ENCODE data around the gene ANTXR1. TPM values are rescaled to one million over a fixed set of nuclear protein-coding genes. Genes with fewer than 3 reads are reported as not detected.

Gene ANTXR1
- polyA plus RNA-seq, 1 donor, result 108 TPM

DNA sequence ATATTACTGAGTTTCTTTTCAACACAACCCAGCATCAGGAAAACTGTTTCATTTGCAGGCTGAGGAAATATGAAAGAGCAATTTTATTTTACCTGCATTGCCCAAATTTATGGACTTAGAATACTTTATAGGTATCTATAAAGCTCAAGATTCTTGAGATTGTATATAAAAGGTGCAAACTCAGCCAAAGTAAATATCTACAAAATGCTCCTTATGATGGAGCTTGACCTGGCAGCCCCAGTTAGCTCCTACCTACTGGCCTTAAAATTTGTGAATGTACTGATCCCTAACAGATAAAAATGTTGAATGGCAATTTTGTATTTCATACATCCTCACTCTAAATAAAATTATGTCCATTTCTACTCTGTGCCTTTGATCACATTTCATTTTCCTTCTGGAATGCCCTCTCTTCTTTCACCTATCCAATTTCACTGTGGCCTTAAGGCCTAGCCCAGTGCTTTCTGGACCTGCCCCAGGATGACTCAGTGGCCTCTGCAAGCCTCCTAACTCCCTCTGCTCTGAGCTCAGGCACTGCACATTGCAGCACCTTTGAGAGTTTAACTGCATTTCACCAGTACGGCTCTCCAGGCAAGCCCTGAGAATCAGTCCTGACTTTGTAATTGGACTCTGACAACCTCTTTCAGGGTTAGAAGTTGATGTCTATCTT, 125.9 kb downstream of the ANTXR1 start:
- no peak for DNase-seq

DNA sequence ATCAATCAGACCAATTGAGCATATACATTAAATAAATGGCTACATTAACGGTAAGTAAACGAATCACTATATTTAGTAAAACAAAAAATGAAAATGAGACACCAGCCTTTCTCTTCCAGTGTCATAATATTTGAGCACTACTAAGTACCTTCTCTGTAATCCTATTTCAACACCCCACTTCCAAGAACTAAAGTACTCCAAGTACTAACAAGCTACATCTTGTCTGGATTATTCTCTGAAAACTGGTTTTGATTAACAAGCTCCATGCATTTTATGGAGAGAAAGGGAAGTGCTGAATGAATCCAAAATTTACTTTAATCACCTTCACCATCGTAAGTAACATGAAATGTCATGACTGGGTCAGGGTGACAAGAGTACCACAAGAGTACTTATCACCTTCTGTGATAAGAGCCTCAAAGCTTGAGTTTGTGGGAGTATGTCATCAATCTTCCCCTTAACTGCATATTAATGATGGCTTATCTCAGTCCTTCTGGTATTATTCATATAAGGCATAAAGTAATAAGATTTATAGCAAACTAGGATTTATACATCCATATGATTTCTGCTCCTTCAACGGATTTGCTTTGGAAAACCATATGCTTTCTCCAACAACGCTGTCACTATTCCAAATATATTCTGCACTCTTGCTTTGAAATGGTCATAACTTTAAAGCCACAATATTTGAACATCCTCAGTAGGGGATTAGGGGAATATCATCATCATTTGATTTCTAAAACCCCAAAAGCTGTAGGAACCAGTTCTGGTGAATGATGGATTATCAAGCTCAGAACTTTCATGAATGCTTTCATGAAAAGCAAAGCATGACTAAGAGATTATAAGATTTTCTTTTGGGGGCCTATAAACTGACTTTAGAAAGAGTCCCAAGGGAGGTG, 127.0 kb downstream of the ANTXR1 start:
- DNase-seq, result no peak

DNA sequence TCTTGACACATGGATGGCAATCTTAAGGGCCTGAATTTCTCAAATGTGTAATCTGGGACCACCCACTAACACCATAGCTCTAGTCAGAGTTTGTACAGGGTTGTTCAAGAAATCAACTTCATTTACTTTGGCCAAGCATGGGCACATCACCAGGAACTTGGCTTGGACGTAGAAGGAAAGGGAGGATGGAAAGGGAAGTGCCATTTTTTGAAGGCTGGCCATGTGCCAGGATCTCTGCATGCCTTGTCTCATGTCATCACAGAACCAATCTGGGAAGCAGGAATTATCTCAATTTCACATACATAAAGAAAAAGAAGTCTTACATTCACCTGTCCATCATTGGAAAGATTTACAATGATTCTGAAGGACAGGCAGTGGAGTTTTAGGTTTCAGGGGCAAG, 128.1 kb downstream of the ANTXR1 start:
- DNase-seq, result no peak

DNA sequence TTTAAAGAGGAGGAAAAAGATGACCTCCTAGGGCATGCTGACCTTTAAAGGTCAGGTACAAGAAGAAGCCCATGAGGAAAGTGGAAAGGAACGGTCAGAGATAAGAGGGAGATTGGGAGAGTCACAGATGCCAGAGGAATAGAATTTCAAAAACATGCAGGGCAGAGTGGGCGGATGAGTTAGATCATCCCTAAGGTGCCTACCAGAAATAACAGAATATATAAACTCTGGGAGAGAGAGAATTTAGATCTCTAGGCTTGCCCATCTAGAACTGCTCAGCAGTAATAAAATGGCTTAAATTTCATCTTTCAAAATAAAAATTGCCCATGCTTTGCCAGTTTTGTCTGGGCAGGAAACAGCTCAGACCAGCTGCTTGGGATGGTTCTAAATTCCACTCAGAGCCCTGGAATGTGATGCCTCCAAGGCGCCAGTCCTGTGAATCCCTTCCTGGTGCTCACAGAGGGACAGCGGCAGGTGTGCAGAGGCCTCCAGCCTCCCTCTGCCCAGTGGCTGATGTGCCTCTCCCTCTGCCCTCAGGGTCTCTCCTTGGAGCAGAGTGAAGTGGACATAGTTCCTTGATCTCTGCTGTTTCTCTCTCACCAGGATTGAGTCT, 130.9 kb downstream of the ANTXR1 start:
- DNase-seq, result no peak

DNA sequence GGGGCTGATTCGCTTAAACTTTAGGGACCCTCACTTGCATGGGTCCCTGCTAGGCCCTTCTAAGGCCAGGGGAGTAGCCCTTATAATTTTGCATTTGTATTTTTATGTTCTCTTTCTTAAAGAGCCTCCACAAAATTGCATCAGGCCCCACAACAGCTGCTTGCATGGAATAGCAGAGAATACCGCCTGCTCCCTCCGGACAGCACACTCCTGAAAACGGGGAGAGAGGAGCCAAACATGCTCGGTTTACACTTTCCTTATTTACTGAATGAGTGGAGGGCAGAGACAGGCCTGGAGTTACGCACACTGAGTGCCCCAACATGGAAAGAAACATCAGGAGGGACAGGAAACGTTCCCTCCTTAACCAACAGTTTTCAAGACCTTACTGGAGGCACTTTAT, 132.2 kb downstream of the ANTXR1 start:
- DNase-seq, result peak; percentile 63

DNA sequence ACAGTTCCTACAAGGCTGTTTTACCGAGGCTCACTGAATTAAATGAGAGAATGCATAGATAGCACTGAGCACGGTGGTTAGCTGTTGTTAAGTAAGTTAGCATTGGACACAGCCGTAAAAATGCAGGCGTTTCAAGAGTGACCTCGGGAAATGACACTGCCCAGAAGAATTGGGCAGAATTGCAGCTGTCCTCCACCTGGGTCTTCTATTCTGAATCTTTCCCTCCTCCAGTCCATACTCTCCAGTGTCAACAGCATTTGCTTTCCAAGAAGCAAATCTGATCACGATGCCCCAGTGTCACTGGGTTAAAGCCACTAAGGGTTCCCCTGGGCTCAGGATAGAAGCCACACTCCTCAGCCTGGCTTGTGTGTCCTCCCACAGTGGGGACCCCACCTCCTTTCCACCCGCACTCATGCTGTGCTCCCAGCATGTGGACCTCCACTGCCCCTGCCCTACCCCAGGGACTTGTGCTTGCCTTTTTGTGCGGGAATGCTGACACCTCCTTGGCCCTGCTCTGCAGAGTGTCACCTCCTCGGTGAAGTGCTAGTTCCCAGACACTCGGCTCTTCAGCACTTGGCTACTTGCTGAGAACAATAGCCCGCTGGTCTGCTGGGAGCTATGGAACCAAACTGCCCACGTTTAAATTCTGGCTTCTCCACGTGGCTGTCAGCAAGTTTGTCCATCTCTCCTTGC, 135.0 kb downstream of the ANTXR1 start:
- DNase-seq, result no peak

DNA sequence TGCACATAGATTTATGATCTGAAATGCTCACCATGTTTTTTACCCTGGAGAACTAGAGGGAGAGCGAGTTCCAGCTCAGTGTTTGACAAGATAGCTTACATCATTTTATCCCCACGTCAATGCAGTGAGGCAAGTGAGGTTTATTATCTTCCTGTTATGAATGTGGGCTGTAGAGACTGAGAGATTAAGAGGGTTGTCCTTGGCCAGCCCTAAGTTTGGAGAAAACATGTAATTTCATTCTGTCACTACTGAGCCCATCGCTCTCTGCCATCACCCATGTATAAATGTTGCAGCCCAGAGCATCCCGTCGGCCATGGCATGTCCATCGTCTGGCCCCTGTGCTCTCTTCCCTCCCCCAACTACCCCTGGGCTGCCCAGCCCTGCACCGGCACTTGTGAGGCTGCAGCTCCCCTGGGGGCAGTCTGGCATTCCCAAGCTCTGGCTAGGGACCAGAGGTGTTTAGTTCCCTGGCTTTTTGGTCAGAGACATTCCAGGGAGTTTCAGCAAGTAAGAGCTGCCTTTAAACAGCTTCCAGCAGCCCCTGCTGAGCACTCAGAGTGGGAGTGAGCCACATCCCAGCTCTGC, 136.7 kb downstream of the ANTXR1 start:
- peak; percentile 52 for DNase-seq

DNA sequence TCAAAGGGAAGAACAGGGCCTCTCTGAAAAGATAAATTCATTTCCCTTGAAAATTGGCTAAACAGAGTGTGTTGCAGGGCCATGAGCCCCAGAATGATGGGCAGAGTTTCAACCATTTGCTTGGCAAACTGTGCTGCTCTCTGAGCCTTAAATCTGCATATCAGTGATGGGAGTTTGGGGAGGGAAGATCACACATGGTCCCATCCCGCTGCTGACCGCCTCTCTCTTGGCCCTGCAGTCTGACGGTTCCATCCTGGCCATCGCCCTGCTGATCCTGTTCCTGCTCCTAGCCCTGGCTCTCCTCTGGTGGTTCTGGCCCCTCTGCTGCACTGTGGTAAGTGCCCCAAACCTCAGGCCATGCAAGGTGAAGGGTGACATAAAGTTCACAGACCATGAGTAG, 139.0 kb downstream of the ANTXR1 start:
- DNase-seq, result no peak

DNA sequence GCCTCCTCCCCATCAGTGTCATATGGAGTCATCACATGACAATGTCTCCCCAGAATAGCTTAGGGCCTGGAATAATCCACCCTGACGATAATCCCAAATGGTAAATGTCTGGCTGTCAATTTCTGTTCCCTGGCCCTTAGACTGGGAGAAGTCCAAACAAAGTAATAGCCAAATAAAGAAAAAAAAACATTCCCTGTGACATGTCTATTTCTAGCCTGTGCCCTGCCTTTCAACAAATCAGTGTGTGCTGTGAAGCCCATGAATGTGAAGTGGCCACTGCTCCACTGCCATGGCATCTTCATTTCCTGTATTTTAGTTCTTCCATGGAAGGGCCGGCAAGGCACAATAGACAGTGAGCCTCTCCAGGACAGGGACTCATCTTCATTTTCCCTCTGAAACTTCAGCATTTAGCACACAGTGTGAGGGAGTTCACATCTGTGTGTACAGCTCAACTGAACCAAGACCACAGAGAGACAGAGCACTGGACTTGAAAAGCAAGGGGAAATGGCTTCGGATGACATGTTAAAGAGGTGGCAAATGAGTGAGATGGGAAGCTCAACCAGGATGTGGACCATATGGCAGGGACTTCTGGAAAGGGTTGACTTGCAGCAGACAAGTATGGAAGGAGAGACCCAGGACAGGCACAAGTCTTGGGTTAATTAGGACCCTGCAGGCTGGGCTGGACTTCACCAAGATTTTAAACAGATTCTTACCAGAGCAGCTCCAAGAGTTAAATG, 140.0 kb downstream of the ANTXR1 start:
- no peak for DNase-seq

DNA sequence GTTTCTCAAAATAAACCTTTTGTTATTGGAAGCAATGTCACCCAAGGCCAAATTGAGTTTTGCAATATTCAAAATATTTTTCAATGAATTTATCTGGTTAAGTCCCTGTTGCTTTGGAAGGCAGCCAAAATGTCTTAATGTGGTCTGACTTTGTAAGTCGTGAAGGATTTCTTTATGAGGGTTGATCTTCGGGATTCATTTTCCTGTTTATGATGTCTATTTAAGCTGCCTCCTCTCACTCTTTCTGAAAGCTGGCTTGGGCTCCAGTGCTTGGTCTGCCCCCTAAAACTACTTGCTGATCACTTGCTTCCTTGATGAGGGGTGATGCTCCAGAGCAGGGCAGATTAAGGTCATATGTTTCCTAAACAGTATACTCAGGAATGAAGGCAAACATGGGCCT, 141.1 kb downstream of the ANTXR1 start:
- DNase-seq, result no peak

DNA sequence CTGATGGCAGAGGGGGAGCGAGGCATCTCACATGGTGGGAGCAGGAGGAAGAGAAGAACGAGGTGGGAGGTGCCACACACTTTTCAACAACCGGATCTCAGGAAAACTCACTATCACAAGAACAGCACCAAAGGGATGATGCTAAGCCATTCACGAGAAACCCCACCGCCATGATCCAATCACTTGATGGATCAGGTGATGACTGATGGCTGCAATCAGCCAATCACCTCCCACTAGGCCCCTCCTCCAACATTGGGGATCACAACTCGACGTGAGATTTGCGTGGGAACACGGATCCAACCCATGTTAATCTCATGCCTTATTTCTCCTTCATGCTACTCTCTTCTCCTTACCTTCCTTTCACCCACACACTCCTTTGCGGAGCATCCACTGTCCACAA, 143.6 kb downstream of the ANTXR1 start:
- DNase-seq, result no peak

DNA sequence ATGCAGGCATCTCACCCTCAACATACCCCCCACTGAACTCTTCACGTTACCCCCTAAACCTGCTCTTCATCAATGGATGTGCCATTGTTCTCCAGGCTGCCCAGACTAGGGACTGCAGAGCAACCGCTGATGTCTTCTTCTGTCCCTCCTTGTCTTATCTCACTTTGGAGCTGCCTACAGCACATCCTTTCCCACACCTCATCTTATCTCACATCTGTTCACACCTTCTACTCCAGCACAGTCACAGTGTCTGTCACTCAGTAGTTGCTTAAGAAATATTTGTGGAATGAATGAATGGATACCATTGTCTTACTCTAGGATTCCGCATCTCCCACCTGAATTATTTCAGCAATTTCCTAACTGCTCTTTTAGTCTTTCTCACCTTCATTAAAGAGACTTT, 144.5 kb downstream of the ANTXR1 start:
- DNase-seq, result no peak

DNA sequence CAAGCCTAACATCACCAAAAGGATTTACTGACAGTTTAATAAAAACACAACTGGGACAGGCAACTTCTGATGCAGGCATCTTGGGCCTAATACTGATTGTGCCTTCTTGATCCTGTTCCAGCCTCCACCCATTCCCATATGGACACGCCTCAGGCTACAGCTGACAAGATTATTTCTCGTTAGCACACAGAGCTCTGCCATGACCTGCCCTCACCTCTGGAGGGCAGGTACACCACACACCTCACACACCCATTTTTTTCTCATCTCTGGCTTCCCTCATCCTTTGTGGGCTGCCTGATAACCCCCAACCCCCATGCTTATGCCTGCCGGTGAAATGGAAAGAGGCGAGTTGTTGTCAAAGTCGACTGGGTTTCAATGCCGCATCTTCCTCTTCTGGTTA, 147.0 kb downstream of the ANTXR1 start:
- no peak for DNase-seq

DNA sequence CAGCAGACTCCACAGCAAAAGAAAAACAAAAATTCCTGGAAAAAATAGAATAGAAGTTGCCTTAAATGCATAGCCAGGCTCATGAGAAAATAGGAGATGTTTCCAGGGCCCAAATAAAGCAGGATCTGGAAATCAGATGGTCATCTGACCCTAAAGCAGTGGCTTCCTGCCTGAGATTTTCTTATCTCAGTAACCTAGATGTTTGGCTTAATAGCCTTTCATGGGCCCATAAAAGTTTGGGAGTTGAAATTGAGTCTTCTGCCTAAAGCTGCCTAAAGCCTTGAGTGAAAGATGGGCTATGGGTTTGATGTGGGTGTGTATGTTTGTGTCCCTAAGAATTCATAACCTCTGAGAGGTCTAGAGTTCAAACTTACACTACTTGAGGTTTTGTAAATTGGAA, 149.1 kb downstream of the ANTXR1 start:
- DNase-seq, result no peak

DNA sequence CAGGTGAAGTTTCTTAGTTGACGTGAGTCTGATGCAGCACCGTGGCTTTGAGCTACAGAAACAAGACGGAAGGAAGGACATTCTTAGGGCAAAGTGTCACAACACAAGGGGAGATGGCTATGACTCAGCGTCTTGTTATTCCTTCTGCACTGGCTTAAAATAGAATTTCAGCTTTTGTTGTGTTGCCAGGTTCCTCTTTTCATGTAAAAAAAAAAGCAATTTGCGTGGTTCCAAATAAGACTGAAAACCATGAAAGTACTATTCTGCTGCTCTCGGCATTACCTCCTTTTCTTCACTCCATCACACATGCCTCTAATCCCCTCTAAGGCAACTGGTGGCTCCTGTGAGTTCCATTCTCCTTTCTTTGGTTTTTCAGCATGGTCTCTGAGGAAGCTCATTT, 150.1 kb downstream of the ANTXR1 start:
- DNase-seq, result no peak

DNA sequence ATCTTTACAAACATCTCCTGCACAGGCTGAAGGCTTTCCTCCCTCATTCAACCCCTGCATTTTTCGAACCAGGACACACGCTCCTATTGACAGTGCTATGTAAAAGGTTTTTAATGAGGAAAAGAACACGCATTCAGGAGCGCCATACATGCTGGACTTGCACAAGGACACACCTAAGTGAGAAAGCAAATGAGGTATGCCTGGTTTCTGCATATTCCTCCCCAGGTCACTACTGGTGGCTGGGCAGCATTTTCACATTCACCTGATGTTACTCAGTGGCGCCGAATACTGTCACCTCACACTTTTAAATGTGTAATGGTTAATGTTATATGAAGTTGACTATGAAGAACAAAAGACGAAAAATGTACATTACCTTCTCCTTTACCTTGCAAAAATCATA, 150.6 kb downstream of the ANTXR1 start:
- no peak for DNase-seq

DNA sequence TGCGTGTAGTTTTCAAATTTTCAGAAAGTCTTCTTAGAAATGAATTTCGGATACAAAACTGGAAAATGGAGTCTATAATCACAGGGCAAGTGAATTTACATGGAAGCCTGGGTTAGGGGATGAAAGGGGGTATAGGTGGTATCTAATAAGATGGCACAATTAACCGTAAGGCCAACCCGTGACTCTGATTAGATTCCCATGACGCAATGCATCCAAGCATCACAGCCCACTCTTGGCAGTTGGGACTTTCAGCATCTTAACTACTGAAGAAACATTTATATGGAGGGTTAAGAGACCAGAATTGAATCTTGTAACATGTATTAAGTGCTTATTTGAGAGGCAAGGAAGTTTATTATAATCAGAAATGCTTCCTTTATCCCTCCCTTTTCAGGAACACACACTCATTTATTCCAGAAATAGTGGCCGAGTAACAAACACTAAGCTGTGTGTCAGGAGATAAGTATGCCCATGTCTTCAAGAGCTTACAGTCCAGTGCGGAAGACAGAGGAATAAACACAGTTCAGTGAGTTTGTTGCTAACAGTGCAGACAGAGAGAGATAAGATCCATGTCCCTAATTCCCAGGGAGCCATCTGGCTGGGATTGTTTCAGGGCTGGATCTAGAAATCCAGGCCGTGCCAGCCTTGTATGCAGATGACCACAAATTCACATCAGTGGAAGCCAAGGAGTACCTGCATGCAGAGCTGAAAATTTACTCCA, 151.2 kb downstream of the ANTXR1 start:
- DNase-seq, result no peak

DNA sequence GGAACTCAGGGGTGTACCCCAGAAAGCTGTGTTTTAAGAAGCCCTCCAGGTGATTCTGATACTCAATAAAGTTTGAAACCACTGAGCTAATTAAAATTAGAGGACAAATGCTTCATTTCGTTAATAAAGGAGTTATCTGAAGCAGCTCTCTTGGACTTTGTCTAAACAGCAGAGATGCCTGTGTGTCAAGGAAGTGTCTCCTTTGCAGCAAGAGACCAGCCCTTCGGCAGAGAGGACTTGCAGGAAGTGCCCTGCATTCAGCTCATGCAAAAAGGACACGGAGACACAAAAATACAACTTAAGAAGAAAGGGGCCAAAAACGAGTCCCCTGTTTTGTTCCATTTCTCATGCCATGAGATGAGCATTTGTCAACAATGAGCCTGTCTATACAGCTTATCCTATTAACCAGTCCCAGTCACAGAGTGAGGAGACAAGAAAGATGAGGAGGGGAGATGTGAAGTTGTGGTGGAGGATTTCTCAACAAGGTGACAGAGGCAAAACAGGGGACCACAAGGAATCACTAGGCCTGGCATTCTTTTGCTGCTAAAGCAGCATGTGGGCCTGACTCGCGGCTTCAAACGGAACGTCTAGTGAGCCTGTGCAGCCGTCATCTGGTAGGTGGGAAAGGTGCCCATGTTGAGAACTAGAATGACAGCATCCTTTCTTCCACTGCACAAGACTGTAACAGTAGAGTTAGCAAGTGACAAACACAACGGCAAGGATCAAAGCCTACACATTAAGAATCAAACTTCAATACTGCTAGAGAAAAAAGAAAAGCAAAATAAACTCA, 152.3 kb downstream of the ANTXR1 start:
- DNase-seq, result no peak

DNA sequence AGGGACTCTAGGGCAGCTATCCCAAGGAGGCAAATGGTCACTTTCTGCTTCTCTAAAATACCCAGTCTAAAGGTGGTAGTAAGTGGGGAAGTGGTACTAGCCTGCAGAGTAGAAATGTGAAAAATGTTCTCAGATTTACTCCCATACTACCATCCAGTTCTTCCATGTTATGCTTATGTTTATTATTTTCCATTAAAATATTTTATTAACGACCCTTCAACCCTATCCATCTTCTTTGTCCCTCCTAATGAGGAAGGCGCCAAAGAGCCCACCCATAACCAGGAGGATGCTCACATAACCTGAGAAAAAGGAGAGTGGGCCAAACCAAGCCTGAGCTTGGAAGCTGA, 153.5 kb downstream of the ANTXR1 start:
- no peak for DNase-seq

DNA sequence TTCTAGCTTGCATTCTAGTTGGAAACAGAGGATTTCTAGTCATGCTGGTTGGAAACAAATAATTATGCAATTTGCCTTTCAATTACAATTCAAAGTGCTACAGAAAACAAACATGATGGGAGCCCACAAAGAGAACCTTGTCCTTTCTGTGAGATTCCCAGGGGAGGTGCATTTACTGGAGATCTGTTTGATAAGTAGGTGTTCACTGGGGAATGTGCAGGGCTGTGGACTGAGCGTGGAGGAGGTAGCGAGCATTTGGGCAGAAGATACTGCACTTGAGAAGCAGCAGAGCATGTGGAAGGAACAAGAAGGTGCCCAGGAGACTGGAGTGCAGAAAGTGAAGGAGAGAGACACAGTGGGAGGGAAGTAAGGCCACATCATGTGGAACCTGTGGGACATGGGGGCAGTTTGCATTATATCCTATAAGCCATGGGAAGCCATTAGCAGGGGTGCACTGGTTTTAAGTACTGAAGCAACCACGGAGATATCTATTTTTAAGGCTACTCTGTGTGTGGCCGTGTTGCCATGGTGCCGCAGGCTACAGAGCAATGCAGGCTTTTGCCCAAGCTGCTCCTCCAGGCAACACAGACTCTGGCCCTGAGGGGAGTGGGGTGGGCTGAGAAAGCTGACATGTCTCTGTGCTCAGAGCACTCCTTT, 154.0 kb downstream of the ANTXR1 start:
- no peak for DNase-seq

Data from hindlimb muscle (tissue), 1 donor.